GM21576 (cell line): ENCODE results near the gene SLC16A1.
"Not testable (repeated sequence)": the region's sequence is repeated elsewhere in the genome, so short reads cannot be mapped to it uniquely, and the experiment has no call there.

Source experiments
- ATAC-seq: cut with Tn5 transposase; IDR thresholded peaks from one replicate; pipeline ENCODE4 v1.9.1; 2021; ENCODE audit warnings: mild to moderate bottlenecking, moderate library complexity; ENCODE audit not compliant: unreplicated experiment

Gene SLC16A1

DNA sequence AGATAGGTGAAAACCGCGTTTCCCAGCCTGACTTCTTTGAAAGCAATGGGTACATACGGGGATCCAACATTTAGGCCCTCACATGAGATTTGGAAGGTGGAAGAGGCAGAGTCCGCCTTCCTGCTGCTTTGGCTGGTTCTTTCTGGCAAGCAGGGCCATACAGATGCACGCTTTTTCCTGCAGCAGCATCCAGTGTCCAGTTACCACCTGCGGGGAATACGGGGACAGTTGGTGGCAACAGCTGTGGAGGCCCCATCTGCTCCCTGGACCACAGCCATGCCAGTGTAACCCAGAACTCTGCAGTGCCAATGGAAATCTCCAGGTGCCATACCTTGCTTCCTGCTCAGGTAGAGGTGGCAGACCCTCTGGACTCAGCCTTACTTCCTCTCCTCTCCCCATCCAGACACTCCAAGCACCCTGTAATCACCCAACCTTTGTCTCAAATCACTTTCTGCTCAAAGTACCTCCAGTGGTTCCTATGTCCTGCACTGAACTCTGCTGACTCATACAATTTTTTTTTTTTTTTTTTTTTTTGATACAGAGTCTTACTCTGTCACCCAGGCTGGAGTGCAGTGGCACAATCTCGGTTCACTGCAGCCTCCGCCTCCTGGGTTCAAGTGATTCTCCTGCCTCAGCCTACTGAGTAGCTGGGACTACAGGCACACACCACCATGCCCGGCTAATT lies 68.3 kb downstream of the SLC16A1 start:
- ATAC-seq: no peak

- not testable (repeated sequence) for ATAC-seq
Observed at GRCh38 chr1:112884996-112885395, 71.0 kb downstream of the SLC16A1 start.

DNA sequence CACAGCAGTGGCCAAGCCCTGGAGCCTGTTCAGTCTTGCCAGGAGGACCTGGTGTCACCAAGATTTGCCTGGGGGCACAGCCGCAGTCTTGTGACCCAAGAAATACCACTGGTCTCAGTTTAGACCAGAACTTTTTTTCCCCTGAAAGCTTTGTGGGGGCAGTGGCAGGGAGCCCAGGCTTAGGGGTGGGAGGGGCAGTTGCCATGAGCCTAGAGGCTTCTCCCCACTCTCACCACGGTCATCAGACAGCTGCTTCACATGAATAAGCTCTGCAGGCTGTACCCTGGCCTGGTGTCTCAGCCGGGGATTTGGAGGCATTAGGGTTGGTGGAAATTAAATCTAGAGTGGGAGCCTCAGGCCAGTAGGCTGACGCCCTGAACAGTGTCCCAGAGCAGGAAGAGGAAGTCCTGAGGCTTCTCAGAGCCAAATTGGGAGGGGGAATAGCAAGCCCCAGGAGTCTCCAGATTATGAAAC lies 73.7 kb downstream of the SLC16A1 start:
- no peak for ATAC-seq

DNA sequence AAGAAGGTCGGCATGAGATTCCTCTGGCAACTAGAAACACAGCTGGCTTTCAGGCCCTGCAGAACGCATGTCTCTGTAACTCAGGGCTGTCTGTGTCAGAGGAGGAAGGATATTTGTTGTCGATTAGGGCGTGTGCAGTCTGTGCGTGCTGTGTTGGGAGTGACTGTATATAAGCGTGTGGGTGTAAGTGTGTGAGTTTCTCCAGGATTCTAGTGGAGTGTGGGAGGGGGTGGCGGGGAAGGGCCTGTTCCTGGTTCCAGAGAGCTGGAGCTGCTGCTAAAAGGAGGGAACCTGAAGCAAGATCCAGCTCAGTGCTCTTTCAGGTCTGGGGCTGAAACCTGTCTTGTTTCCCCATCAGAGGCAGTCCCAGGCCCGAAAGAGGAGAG lies 74.3 kb downstream of the SLC16A1 start:
- no peak for ATAC-seq

DNA sequence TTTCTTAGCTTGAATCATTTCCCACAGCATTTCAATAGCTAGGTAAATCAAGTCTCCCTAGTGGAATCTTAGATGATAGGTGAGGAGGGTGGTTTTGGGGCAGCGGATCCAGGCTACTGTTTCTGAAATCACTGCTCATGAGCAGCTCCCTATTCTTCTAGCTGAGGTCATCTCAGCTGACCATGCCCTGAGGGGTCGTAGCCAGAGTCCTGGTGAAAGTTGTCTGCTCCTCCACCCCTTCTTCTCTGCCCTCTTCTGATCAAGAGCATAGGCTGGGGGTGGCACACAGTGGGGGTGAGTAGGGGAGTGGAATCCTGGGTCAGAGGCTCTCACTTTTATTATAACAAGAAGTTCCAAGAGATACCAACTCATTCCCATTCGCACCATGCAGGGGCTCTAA lies 76.2 kb downstream of the SLC16A1 start:
- ATAC-seq: no peak

GRCh38 chr1:112878321-112878720 lies 77.7 kb downstream of the SLC16A1 start:
- no peak for ATAC-seq

DNA sequence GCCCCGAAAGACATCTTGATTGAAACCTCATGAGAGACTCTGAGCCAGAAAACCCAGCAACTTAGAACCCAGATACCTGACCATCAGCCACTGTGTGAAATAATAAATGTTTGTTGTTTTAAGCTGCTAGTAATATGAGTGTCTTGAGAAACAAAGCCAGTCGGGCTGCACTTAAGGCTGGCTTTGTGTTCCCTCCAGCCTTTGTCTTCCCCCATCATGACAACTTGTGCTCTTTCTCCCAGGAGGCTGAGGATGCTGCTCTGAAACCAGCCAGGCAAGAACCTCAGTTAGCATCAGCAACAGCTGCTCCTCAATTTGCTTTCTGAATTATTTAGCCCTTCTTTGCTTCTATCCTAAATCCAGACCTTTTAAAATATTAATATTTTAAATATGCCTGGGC lies 78.2 kb downstream of the SLC16A1 start:
- no peak for ATAC-seq

DNA sequence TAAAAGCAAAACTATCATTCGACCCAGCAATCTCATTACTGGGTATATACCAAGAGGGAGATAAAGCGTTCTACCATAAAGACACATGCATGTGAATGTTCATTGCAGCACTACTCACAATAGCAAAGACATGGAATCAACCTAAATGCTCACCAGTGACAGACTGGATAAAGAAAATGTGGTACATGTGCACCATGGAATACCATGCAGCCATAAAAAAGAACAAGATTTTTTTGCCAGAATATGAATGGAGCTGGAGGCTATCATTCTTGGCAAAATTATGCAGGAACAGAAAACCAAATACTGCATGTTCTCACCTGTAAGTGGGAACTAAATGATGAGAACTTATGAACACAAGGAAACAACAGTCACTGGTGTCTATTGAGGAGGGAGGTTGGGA lies 79.7 kb downstream of the SLC16A1 start:
- no peak for ATAC-seq

DNA sequence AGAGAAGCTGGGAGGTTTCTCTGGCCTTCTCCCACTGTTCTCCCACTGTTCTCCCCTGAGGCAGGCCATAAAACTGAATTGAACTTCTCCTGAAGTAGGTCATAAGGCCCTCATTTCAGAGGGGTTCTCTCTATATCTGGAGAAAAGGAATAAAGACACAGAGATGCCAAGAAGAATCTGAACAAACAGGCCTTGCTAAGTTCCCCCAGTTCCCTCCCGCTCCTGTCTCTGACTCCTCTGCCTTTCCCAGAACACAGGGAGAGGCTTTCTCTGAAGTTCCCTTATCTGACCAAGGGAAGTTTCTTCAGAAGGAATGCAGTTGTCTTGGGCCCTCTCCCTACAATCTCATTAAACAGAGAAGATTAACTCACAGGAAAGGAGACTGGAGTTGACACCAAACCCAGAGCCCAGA lies 83.4 kb downstream of the SLC16A1 start:
- ATAC-seq: no peak

GRCh38 chr1:112870887-112871646 lies 84.9 kb downstream of the SLC16A1 start:
- no peak for ATAC-seq

DNA sequence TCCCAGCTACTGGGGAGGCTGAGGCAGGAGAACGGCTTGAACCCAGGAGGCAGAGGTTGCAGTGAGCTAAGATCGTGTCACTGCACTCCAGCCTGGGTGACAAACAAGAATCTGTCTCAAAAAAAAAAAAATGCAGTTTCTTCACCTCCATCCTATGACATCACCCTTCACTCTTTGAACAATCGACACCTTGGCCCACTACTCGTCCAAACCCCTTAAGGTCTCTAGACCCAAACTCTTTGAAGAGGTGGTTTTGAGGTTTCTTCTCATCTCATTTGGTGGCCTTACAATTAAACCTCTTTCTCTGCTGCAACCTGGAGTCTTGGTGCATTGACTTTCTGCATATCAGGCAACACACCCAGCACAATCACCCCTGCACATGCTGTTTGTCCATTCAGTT lies 86.1 kb downstream of the SLC16A1 start:
- no peak for ATAC-seq

DNA sequence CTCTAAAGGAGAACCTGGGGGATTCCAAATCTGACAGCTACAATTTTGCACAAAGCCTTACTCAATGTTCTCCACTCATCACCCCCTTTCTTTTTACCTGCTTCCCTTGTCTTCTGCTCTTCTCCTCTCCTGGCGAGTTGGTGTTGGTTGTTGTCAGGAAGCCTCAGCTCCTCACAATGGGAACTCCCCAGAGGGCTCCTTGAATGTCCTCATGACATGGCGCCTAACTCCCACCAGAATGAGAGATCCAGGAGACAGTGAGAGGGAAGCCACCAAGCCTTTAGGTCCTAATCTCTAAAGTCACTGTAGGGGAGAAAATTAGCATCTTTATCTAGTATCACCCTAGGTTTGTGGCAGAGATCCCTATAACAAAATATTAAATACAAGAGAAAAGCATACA lies 87.8 kb downstream of the SLC16A1 start:
- no peak for ATAC-seq

- no peak for ATAC-seq
Observed at GRCh38 chr1:112866981-112867380, 89.0 kb downstream of the SLC16A1 start.

DNA sequence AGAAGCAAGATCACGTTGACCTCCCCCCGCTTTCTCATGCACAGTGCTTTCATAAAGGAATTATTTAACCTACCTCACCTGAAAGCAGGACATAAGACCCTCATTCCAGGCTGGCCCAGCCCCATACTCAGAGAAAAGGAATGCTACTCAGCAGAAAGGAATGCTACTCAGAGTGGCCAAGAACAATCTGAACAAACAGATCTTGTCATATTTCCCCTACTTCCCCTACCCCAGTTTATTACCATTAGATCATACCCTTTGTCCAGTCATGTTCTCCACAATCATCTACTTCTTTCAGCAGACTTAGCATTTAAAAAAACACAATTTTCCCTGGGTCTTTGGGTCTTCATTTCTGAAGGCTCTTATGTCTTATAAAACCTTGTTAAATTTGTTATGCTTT lies 89.8 kb downstream of the SLC16A1 start:
- ATAC-seq: no peak

GRCh38 chr1:112862753-112863426 lies 93.1 kb downstream of the SLC16A1 start:
- ATAC-seq: no peak
